HCT116 (cell line): Measurements from ENCODE around the gene GPX3. TPM values are rescaled to one million over a fixed set of nuclear protein-coding genes. Genes with fewer than 3 reads are reported as not detected.

Source experiments
- ATAC-seq: fragments of 200-7000 bp; cut with Tn5 transposase; 2 replicates; pipeline ENCODE4 v1.9.1; 2020; ENCODE audit warnings: mild to moderate bottlenecking, moderate library complexity
- BruUV-seq: library from RNA; stranded (reverse); fragments of 400-500 nt; replicated peaks from 2 replicates; lab custom pipeline; 2021; lab: Mats Ljungman, UMichigan
- CTCF ChIA-PET: fragments of 300-600 bp; sonication (Branson Sonifier 250); formaldehyde crosslinking; loops from one replicate; lab custom pipeline; 2021; ENCODE audit warnings: antibody characterized with exemption; lab: Charles Lee
- POLR2A ChIA-PET: fragments of 300-600, 350-600 bp; sonication (Branson Sonifier 250); formaldehyde crosslinking; loops from one replicate; lab custom pipeline; 2021; ENCODE audit warnings: antibody characterized with exemption; lab: Charles Lee
- RAD21 ChIA-PET, 2 experiments: fragments of 300-600 bp; sonication (Branson Sonifier 250); formaldehyde crosslinking; loops; one replicate each; lab custom pipeline; 2023; ENCODE audit warnings: low total read pairs in 2 of 2; ENCODE audit not compliant: uncharacterized antibody in 2 of 2, unreplicated experiment in 2 of 2, low non-redundant PET in 1 of 2; lab: Charles Lee
- DNase-seq: peaks from one replicate; pipeline ENCODE4 v3.0.0-alpha.2; 2010; ENCODE audit warnings: low read depth, low spot score
- H2AFZ ChIP-seq: fragments of 200-600 bp; shearing (Covaris generic), sonication (generic); 2 replicates; pipeline ENCODE4 v1.6.1; 2017; ENCODE audit warnings: low read depth, mixed run types, mixed read lengths, antibody characterized with exemption, low read length; ENCODE audit not compliant: poor library complexity, severe bottlenecking
- H3K27ac ChIP-seq: 2 replicates; pipeline ENCODE4 v1.5.1; 2012; ENCODE audit warnings: low read depth, low read length
- H3K27me3 ChIP-seq: fragments of 200-600 bp; sonication (generic); 2 replicates; pipeline ENCODE4 v1.6.1; 2016; ENCODE audit warnings: mixed run types, low read length, mixed read lengths; ENCODE audit not compliant: insufficient read depth
- H3K36me3 ChIP-seq, 2 experiments: fragments of 200-500 bp in 1 of 2; fragments of 200-600 bp in 1 of 2; sonication (Bioruptor generic) in 1 of 2; sonication (generic) in 1 of 2; 2 replicates each; pipeline versions ENCODE4 v1.5.1 to v1.6.1; 2014 to 2016; ENCODE audit warnings: low read length in 2 of 2, inconsistent platforms in 1 of 2, mixed read lengths in 1 of 2, mixed run types in 1 of 2; ENCODE audit not compliant: insufficient read depth in 2 of 2, control insufficient read depth in 1 of 2
- H3K4me1 ChIP-seq, 2 experiments: fragments of 200-600 bp in 1 of 2; sonication (generic) in 1 of 2; 2 replicates each; pipeline versions ENCODE4 v1.5.1 to v1.6.1; 2012 to 2017; ENCODE audit warnings: low read length in 2 of 2, inconsistent platforms in 1 of 2, mild to moderate bottlenecking in 1 of 2, mixed read lengths in 1 of 2, mixed run types in 1 of 2, moderate library complexity in 1 of 2; ENCODE audit not compliant: insufficient read depth in 2 of 2, control insufficient read depth in 1 of 2
- H3K4me2 ChIP-seq: fragments of 200-600 bp; sonication (generic); 2 replicates; pipeline ENCODE4 v1.6.1; 2017; ENCODE audit warnings: mixed run types, low read length, mixed read lengths
- H3K4me3 ChIP-seq, 2 experiments: fragments of 200-600 bp in 1 of 2; sonication (generic) in 1 of 2; replicated peaks in 1 of 2; 2 replicates each; pipeline ENCODE4 v1.5.1; 2011 to 2016; ENCODE audit warnings: low read length in 2 of 2, control low read depth in 1 of 2, low read depth in 1 of 2, mild to moderate bottlenecking in 1 of 2, mixed read lengths in 1 of 2, mixed run types in 1 of 2
- H3K79me2 ChIP-seq: fragments of 200-600 bp; sonication (generic); 2 replicates; pipeline ENCODE4 v1.6.1; 2017; ENCODE audit warnings: mild to moderate bottlenecking, mixed run types, low read length, moderate library complexity, mixed read lengths; ENCODE audit not compliant: insufficient read depth
- H3K9ac ChIP-seq: fragments of 200-600 bp; sonication (generic); 2 replicates; pipeline ENCODE4 v1.6.1; 2016; ENCODE audit warnings: low read length, mixed read lengths
- H3K9me2 ChIP-seq: fragments of 200-600 bp; sonication (generic), shearing (Covaris generic); 2 replicates; pipeline ENCODE4 v1.6.1; 2017; ENCODE audit warnings: mixed run types, mild to moderate bottlenecking, moderate library complexity; ENCODE audit not compliant: insufficient read depth
- H3K9me3 ChIP-seq, 2 experiments: fragments of 200-500 bp in 1 of 2; fragments of 200-600 bp in 1 of 2; sonication (Bioruptor generic) in 1 of 2; sonication (generic) in 1 of 2; 2 replicates each; pipeline ENCODE4 v1.6.1; 2014 to 2017; ENCODE audit warnings: low read length in 2 of 2, mixed read lengths in 2 of 2, inconsistent platforms in 1 of 2, low read depth in 1 of 2, mild to moderate bottlenecking in 1 of 2, mixed run types in 1 of 2, moderate library complexity in 1 of 2; ENCODE audit not compliant: control insufficient read depth in 1 of 2, insufficient read depth in 1 of 2
- H4K20me1 ChIP-seq: fragments of 200-600 bp; sonication (generic), shearing (Covaris generic); 2 replicates; pipeline ENCODE4 v1.6.1; 2017; ENCODE audit warnings: mixed run types, mild to moderate bottlenecking, moderate library complexity; ENCODE audit not compliant: insufficient read depth
- EGR1 ChIP-seq: IDR thresholded peaks from 2 replicates; pipeline ENCODE4 v1.6.1; 2012; ENCODE audit warnings: low read depth
- EZH2phosphoT487 ChIP-seq: fragments of 200-600 bp; IDR thresholded peaks from 2 replicates; pipeline ENCODE4 v1.6.1; 2018; ENCODE audit warnings: antibody characterized with exemption, borderline replicate concordance
- FOSL1 ChIP-seq: IDR thresholded peaks from 2 replicates; pipeline ENCODE4 v1.6.1; 2012; ENCODE audit warnings: low read depth
- JUND ChIP-seq: IDR thresholded peaks from 2 replicates; pipeline ENCODE4 v1.6.1; 2012
- RAD21 ChIP-seq: IDR thresholded peaks from 2 replicates; pipeline ENCODE4 v1.6.1; 2012; ENCODE audit warnings: low read depth, mild to moderate bottlenecking
- ZNF274 ChIP-seq: fragments of 200-500 bp; sonication (Bioruptor generic); IDR thresholded peaks from 2 replicates; pipeline ENCODE4 v1.6.1; 2014; ENCODE audit warnings: mild to moderate bottlenecking, low read depth, low read length, inconsistent platforms
- intact Hi-C: fragments of 100-400 bp; cut with micrococcal nuclease; formaldehyde crosslinking; loops from 2 replicates; pipeline ENCODE4 v1.10.0; 2022
- total RNA-seq: library from RNA; stranded (reverse); gene quantifications from one replicate; pipeline ENCODE4 v1.2.1, GENCODE V29; 2021; ENCODE audit not compliant: unreplicated experiment
- TF ChIP-seq, protein P1 (sequence below): IDR thresholded peaks from 2 replicates; pipeline ENCODE4 v1.6.1; 2011; ENCODE audit warnings: mild to moderate bottlenecking, low read length, moderate library complexity; ENCODE audit not compliant: insufficient replicate concordance; ENCODE audit errors: extremely low read depth
- TF ChIP-seq, protein P2 (sequence below): IDR thresholded peaks from 2 replicates; pipeline ENCODE4 v1.6.1; 2012

GPX3 gene
- total RNA-seq, 1 experiment from 2014 or later, result 0.96 TPM

DNA sequence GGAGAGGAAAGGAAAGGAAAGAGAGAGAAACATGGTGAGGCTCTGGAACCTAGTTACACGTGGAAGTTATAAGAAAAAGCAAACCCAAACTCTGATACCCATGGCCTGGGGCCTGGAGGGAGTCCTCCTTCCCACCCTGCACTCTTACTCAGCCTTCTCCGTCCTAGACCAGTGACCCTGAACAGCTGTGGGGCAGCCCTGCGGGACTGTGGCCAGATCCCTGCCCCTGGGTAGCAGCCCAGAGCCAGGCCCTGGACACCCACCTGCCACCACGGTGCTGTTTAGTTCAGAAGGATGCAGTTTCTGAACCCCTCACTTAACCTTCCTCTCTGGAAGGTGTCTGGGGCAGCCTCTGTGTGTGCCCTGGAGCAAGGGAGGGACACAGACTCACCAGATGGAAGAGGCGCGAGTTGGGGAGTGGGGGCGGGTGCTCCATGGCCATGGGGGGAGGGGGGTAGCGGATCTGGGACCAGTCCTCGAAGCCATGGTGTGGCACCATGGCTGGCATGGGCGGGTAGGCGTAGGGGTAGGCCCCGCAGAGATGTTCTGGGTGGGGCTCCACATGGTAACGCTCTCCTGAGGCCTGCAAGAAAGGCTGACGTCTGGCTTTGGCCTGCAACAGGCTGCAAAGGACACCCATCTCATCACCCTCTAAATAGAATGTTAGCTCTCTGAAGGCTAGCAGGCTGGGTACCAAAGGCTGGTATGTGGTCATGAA lies 13.0 kb downstream of the GPX3 start:
- H4K20me1 ChIP-seq, result no peaks in the 10 kb centered on the region
- no peak overlapping the region for H3K9ac ChIP-seq
- no peak overlapping the region for H3K4me3 ChIP-seq
- ChIA-PET CTCF (no interaction called here), RAD21 (no interaction called here), POLR2A (no interaction called here)
- no peak overlapping the region for H3K27ac ChIP-seq
- BruUV-seq, result no TSS peak
- no peak overlapping the region for H3K4me2 ChIP-seq
- no peaks in the 10 kb centered on the region for H3K9me2 ChIP-seq
- H3K79me2 ChIP-seq, result no peaks in the 10 kb centered on the region
- DNase-seq (no peak), ATAC-seq (no peak)
- no peak overlapping the region for H2AFZ ChIP-seq
- peaks cover 6 to 15% of the 10 kb centered on the region in 2 experiments; a peak in 1 of 4 replicates for H3K36me3 ChIP-seq
- intact Hi-C loops, result no loop called here
- no peaks in the 10 kb centered on the region for H3K9me3 ChIP-seq
- TF ChIP-seq EGR1 (no peak), EZH2phosphoT487 (no peak), FOSL1 (no peak), ZNF274 (no peak), RAD21 (no peak), JUND (no peak)
- TF ChIP-seq, protein P1, sequence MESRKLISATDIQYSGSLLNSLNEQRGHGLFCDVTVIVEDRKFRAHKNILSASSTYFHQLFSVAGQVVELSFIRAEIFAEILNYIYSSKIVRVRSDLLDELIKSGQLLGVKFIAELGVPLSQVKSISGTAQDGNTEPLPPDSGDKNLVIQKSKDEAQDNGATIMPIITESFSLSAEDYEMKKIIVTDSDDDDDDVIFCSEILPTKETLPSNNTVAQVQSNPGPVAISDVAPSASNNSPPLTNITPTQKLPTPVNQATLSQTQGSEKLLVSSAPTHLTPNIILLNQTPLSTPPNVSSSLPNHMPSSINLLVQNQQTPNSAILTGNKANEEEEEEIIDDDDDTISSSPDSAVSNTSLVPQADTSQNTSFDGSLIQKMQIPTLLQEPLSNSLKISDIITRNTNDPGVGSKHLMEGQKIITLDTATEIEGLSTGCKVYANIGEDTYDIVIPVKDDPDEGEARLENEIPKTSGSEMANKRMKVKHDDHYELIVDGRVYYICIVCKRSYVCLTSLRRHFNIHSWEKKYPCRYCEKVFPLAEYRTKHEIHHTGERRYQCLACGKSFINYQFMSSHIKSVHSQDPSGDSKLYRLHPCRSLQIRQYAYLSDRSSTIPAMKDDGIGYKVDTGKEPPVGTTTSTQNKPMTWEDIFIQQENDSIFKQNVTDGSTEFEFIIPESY, result no peak
- TF ChIP-seq, protein P2, sequence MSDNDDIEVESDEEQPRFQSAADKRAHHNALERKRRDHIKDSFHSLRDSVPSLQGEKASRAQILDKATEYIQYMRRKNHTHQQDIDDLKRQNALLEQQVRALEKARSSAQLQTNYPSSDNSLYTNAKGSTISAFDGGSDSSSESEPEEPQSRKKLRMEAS, result no peak
- H3K27me3 ChIP-seq, result no peaks in the 10 kb centered on the region
- peaks cover 0 to 20% of the 10 kb centered on the region in 2 experiments; a peak in 2 of 4 replicates for H3K4me1 ChIP-seq
